GM21723 (cell line): Measurements from ENCODE around the gene BLM.

Experiments
- ATAC-seq: cut with Tn5 transposase; IDR thresholded peaks from one replicate; pipeline ENCODE4 v1.9.1; 2021; ENCODE audit warnings: mild to moderate bottlenecking, moderate library complexity; ENCODE audit not compliant: unreplicated experiment

BLM gene

DNA sequence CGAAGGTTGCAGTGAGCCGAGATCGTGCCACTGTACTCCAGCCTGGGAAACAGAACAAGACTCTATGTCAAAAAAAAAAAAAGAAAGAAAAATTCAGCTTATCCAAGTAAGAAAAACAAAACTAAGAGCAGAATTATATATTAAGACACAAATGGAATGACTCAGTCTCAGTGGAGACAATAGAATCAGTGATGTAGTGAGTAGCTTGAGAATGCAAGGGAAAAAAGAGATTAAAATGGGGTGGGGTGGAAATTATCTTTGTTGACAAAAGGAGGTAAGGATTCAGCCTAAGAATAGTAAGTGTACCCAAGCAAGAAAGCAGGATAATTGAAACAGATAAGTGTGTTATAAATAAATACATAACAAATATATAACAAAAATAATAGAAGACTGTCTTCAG lies 70.7 kb downstream of the BLM start:
- ATAC-seq, result no peak

DNA sequence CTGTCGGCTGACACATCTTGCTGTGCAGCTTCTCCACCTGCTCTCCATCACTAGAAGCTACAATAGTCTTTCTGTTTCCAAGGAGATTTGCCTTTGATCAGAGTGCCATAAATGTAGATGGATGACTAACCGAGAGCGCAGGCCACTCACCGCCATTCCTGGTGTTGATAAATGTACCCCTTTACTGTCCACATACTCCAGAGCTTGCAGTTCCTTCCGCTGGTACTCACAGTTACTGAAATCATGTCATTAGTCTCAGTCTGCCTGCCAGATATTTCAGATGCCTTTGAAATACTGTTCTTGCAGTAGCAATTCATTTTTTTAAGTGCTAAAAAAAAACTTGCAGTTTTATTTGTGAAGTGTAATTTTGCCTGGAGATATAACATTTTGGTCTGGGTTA lies 72.3 kb downstream of the BLM start:
- no peak for ATAC-seq

DNA sequence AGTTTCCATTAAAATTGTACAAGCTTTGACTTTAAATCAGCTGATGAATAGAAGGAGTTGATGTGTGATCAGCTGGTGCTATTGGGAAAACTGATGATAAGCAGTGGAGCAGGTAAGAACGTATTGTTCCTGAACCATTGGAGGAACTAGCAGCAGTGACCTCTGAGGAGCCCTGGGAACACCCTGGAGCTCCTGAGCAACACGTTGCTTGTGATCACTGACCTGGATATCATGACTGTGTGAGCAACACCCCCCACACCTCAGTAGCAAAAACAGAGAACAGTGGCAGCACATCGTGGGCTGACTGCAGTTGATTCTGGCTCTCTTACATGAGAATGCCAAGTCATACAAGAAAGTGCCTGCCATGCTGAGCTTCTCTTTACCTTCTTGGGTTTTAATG lies 72.9 kb downstream of the BLM start:
- no peak for ATAC-seq

DNA sequence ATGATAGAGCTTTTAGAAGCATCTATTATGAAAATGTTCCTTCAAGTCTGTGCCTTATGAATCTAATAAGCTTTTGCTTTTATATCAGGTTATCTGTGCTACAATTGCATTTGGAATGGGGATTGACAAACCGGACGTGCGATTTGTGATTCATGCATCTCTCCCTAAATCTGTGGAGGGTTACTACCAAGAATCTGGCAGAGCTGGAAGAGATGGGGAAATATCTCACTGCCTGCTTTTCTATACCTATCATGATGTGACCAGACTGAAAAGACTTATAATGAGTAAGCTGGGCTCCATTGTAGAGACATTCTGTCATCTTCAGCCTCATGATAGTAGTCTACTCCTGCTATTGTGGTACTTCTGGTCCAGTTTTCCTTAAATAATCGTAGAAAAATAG lies 73.4 kb downstream of the BLM start:
- no peak for ATAC-seq

DNA sequence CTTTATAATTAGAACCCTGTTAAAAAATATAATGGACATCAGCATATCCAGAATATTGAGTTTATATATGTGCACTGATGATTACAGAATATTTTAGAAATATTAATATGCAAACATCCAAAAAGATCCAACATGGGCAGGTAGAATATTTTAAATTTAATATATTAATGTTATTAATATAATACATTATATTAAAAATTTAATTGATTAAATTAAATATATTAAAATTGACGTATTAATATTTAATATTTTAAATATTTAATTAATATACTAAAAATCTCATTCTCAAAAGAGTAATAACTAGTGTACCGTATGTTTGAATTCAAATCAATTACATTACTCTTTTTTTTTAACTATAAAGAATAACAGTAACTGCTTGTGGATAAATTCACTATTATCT lies 77.4 kb downstream of the BLM start:
- ATAC-seq, result no peak

DNA sequence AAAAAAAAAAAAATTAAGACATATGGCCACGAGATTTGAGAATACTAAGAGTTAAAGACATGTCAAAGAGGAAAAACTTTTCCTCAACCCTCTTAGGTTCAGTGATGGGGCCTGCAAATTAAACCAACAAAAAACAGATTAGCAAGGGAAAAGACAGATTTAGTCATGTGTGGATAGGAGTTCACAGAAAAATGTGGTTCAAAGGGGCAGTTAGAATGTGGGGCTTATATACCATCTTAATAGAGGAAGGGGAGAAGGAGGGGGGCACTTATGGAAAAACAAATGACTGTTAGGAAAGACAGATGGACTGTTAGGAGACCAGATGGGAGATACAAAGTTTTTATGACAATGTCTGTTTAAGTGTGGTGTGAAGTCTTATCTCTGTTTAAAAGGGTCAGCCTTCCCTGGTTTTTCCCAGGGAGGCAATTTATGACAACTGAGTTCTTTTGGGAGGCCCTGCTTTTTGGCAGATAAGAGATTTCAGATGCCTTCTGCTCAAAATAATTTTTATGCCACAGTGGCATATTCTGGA lies 82.6 kb downstream of the BLM start:
- ATAC-seq, result no peak

DNA sequence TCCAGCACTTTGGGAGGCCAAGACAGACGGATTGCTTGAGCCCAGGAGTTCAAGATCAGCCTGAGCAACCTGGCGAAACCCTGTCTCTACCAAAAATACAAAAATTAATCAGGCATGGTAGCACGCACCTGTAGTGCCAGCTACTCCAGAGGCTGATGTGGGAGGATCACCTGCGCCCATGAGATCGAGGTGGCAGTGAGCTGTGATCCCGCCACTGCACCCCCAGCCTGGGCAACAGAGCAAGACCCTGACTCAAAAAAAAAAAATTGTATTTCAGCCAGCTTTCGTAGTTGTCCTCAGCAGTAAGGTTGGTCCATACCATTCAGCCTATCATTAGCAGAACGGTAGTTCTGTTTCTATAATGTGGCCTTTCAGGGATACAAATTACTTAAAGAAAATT lies 84.7 kb downstream of the BLM start:
- ATAC-seq, result no peak

DNA sequence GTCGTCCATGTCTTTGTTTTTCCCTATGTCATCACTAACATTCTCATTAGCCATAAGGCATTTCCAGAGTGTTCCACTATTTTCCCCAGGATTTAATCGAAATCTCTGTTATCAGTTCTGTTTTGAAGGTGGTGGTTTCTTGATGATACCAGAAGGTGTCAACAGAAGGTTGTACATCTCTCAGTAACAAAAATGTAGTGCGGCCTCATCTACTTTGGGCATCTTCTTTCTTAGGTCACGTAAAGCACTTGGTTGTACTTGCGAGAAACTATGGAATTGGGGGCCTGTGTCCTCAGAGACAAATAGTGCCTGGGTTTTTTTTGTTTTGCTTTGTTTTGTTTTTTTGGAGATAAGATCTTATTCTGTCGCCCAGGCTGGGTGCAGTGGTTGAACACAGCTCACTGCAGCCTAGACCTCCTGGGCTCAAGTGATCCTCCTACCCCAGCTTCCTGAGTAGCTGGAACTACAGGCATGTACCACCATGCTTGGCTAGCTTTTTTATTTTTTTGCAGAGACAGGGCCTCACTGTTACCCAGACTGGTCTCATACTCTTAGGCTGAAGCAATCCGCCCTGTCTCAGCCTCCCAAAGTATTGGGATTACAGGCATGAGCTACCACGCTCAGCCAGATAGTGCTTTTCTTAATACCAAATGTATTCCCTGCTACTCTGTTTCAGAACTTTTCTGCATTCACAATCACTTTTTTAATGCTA lies 90.1 kb downstream of the BLM start:
- ATAC-seq, result no peak

DNA sequence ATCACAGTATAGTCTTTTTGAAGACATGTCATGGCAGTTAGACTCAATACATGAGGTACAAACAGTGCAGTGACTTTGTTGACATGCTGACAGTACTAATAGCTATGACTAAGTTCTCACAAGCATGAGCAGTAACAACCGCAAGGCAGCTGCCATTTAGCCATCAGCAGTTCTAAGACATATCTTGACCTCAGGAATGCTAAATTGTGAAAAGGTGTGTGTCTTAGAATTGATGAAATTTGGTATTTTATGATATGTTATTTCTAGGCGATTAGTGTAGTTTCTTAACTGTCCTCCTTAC lies 90.6 kb downstream of the BLM start:
- ATAC-seq, result no peak

DNA sequence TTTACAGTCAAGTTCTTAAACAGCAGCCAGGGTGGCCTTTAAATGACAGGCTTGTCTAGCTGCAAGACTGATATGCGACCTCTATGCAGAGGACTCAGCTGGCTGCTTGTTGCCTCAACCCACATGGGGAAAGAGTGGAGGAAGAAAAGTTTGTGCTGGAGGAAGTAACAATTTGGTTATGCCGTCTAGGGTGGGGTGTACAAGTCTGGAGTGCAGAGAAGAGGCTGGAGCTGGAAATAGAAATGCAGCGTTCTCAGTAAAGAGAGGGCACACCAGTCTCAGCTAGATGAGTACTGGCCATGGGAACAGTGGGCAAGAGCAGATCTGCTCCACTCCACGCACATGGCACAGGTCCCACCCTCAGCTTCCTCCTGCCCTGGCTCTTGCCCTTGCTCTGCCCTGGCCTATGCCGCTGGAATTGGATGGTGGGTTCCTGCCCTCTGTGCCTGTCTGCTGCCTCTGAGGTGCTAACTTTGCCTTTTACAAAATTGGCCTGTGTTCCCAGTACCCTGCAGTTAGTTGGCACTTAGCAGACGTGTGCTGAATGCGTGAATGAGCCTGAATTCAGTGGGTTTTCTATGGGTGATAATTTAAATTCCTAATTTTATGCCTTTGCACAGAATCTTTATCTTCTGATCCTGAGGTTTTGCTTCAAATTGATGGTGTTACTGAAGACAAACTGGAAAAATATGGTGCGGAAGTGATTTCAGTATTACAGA lies 91.5 kb downstream of the BLM start:
- ATAC-seq, result no peak

DNA sequence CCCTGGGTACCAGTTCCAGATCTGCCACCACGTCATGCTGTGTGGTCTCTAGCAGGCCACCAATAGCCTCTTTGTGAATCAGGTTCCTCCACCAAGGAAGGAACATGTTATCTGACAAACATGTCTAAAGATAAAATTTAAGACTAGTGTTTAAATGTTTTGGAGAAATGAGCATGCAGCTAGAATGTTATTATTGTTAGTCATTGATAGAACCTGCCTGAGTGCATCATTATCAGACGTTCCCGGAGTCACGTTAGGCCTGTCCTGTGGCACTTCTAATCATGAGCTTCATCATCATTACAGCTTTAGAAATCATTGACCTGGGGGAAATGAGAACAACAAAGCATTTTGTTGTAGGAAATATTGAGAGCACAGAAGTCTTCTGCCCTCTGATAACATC lies 92.4 kb downstream of the BLM start:
- no peak for ATAC-seq

DNA sequence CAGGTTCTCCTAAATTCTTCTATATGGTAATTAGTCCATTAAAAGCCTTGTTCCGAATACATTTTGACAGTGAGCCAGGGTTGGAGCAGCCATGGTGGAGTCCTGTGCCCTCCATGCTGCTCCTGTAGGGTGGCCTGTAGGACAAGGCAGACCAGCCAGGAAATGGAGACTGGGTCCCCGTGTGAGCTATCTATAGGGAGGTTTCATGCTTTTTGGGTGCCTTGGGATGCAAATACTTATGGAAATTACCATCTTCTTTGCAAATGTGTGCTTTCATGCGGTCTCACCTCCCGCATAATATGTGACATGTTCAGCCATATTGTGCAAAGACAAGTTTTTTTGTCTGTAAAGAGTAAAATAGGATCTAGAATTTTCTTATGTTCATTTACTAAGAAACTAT lies 93.2 kb downstream of the BLM start:
- no peak for ATAC-seq

DNA sequence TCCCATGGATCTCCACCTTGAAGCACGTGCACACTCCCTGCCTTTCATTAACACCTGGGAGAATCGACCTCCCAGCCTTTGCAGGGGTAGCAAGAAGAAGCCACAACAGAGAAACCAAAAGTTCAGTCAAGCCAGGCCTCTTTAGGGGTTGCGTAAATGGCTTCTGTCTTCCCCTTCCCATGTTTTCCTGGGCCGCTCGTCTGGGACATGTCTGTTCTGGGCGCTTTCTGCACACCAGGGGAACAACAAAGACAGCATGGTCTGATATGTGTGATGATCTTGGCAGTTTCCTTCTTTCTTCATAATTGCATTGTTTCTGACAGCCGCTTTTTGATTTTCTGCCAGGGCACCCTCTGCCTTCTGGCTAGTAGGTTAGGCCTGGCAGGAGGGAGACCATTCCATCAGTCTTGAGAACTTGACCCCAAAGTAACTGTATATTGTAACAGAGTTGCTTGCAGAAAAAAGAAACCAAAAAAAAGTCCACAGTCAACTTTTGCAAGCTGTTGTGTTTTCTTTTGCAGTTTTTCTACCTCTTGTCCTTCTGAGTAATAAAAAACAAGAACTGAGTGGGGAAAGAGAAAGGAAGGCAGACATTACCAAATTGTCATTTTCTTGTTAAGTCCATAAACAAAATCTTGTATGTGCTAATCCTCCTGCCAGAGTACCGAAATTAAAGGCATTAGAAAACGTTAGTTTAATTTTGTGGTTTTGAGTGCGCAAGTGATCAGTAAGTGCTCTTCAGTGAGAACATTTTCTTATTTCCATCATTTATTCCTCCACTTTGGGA lies 95.2 kb downstream of the BLM start:
- ATAC-seq, result no peak

DNA sequence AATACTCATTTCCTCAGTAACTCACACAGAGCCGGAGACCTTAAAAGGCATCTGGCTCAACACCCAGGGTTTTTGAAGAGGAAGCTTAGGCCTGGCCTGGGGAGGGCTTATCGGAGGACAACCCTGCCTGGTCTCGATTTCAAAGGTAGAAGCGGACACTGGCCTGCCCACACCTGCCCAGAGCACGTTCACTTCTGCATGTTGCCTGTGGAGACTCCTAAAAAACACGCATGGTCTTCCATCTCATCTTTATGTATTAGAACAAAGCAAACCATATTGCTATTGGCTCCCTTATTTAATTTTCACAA lies 95.8 kb downstream of the BLM start:
- ATAC-seq, result no peak

DNA sequence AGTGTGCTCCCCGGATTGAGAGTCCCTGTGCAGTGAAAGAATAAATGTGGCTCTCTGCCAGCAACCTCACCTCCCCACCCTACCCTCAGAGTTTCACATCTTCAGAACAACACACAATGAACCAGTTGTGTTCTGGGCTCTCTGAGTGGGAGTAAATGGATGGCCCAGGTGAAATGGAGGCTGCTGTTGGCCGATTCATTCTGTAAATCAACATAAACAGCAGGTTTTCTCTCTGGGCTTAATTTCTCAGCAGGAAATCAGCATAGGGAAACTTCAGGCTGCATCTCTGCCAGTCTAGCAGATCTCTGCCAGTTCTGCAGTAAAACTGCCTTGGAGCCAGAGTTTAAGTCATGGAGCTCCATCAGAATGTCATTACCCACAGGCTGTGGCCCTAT lies 96.6 kb downstream of the BLM start:
- ATAC-seq, result no peak

DNA sequence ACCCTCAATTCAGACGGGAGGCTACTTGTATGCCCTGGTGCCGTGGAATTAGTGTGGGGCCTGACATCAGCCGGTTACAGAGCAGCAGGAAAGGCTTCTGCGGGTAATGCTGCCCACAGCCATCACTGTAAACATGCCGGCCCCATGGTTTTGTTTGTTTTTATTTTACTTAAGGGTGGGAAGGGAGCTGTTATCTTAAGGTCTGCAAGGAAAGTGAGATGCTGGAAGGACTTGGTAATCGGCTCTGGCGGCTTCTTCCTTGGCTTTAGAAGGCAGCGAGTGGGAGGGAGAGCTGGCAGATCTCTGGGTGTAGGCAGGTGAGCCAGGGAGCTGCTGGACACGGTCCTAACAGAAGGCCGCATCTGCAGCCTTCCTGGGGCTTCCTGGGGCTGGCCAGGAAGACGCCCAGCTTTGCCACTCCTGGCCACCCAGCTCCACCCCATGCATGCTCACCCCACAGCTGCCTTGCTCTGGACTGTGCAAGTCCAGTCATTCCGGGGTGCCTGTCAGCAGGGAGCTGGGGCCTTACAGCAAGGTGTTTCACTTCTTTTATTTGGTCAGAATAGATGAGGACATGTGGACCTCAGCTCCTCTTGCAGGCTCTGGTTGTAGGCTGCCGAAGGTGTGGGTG lies 97.2 kb downstream of the BLM start:
- ATAC-seq, result no peak

DNA sequence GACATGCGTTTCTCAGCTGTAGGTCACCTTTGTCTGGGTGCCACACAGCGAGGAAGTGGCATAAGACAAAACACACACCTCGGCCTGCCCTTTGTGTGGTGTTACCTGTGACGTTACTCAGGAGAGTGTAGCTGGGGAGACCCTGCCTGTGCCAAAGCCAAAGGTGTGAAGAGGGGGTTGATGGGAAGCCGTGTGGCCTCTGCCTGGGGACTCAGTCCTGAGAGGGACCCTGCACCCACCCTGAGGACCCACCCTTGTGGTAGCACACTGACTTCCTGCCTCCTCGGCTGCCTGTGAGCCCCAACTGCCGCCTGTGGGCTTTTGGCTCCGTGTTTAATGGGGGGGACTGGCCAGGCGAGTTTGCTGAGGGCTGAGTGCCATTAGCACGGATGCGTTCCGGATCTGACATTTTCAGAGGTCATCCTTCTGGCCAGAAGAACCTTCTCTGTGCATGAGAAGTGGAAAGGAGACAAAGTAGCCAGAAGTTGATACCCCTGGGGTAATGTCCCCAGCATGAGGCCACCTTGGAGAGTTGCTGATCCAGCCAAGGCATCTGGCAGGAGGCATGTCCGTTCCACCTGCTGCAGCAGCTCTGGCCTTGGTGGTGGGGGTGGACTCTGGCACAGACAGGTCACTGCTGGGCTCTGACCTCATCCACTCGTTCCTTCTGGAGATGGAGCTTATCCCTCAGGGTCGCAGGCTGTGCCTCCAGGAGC lies 99.4 kb downstream of the BLM start:
- no peak for ATAC-seq

DNA sequence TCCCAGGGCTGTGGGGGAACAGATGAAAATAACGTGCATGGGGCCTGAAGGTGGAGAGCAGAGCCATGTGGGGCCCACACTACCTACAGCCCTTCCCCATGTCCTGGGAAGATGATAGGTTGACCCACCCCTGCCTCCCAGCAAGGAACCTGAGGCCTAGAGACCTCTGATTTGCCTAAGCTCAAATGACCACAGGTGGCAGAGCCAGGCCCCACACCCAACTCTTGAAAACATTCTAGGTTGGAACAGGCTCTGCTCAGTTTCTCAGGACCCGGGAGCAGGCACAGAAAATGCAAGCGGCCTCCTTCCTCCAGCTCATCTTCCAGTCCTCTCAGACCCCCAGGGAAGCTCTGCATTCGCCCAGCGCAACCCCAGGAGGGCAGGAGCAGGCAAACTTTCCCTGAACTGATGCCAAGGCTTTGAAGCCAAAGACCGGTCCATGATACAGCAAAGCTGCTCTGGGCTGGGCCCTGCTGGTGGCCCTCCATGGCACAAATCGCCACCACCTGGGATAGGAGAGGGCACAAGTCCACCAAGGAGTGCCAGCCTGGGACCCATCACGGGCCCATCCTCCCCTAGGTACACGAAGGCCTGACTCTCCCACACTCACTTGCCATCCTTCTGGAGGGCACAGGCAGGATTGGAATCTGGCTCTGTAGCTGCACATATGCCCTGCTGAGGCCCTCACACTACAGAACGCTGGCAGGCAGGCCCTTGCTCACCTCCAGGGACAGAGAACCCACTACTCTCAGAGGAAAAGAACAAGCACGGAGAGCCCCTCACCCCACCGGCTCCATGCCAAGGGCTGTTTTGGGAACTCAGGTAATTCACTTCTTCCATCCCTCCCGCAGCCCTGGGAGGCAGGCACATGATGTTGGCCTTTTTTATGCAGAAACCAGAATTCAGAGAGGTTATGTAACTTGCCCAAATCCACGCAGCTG lies 100.2 kb downstream of the BLM start:
- no peak for ATAC-seq

DNA sequence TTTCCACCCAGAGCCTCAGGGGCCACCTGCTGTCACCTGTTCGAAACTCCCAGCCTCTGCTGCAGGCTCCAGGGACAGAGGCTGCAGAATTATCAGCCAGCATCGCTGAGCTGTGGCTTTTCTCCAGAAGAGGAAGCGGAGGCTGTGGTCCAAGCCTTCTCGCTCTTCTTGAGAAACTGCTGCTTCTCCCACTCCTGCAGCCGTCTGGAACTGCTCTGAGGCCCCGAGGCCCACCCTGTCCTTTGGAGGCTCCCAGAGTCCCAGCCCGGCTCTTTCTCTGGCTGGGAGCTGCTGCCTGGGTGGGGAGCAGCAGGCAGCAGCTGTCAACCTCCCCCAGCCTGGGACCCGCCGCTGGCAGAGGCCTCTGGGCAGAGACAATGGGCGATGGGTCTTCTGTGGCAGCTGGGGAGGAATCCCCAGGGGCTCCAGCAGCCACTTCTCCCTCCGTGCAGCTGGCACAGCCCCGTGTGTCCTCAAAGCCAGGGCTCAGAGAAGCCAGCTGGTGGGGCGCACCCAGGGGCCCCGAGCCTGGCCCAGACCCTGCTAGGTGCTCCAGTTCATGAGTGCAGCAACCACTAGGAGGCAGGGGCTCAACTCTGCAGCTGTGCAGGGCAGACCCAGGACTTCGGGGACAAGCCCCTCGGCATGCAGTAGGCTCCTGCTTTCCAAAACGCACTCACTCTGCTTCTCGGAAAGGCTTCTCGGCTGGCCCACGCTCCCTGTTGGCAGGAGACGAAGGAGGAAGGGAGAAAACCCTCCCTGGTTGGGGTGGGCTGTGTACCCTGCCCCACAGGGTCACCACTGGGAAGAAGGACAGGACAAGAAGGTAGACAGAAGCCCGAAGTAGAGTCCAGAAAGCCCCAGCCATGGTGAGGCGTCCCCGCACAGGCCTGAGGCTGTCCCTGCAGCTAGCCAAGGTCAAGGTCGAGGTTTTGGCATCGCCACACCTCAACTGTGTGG lies 101.4 kb downstream of the BLM start:
- no peak for ATAC-seq
